Measurements from ENCODE around the gene ACE. TPM values are rescaled to one million over a fixed set of nuclear protein-coding genes. Genes with fewer than 3 reads are reported as not detected.

The ACE gene
- total and polyA plus RNA-seq, 4 donors: 0.72 to 30.5 (median 11.3) TPM

DNA sequence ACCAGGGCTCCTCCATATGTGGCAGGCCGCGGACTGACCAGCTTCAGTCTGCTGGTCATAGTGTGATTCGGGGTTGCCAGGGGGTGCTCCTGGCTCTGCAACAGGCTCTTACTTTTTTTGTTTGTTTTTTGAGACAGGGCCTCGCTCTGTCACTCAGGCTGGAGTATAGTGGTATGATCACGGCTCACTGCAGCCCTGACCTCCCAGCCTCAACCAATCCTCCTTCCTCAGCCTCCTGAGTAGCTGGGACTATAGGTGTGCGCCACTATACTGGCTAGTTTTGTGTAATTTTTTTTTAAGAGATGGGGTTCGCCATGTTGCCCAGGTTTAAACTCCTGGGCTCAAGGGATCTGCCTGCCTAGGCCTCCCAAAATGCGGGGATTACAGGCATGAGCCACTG, 34.5 kb downstream of the ACE start:
- ATAC-seq (ENCODE audit: low FRiP score) (no peak), DNase-seq (no peak)
- 88 to 90% methylated on average over 8 of the region's 8 CpGs for WGBS, 2 donors
- Histone ChIP-seq H3K36me3 (ENCODE audit: control insufficient read depth in 1 of 2, insufficient read depth in 2 of 2, low read length in 1 of 2) (no peaks in the 10 kb centered on the region), H3K9me3 (ENCODE audit: control insufficient read depth, low read length) (no peaks in the 10 kb centered on the region), H3K27me3 (ENCODE audit: control insufficient read depth in 1 of 2, insufficient read depth in 2 of 2, low read length in 1 of 2) (no peaks in the 10 kb centered on the region), H3K27ac (ENCODE audit: low read depth in 1 of 2, low read length in 2 of 2) (no peak overlapping the region), H3K4me3 (ENCODE audit: low read length in 2 of 2) (no peak overlapping the region), H3K4me1 (ENCODE audit: control insufficient read depth in 1 of 2, insufficient read depth in 2 of 2, low read length in 2 of 2) (no peaks in the 10 kb centered on the region)
- intact Hi-C loops (cut with DNase I): no loop called here

- no peak for DNase-seq
- intact Hi-C loops (cut with DNase I): no loop called here
- H3K27ac ChIP-seq (ENCODE audit: low read depth in 1 of 2, low read length in 2 of 2): no peak overlapping the region
- ATAC-seq (ENCODE audit: low FRiP score): no peak
- H3K36me3 ChIP-seq (ENCODE audit: control insufficient read depth in 1 of 2, insufficient read depth in 2 of 2, low read length in 1 of 2): no peaks in the 10 kb centered on the region
- WGBS, 2 donors: 86 to 89% methylated on average over 3 of the region's 3 CpGs
- H3K4me1 ChIP-seq (ENCODE audit: control insufficient read depth in 1 of 2, insufficient read depth in 2 of 2, low read length in 2 of 2): no peaks in the 10 kb centered on the region
- no peaks in the 10 kb centered on the region for H3K9me3 ChIP-seq (ENCODE audit: control insufficient read depth, low read length)
- no peak overlapping the region for H3K4me3 ChIP-seq (ENCODE audit: low read length in 2 of 2)
- H3K27me3 ChIP-seq (ENCODE audit: control insufficient read depth in 1 of 2, insufficient read depth in 2 of 2, low read length in 1 of 2): no peaks in the 10 kb centered on the region
Observed at GRCh38 chr17:63512388-63512787, 35.5 kb downstream of the ACE start.

DNA sequence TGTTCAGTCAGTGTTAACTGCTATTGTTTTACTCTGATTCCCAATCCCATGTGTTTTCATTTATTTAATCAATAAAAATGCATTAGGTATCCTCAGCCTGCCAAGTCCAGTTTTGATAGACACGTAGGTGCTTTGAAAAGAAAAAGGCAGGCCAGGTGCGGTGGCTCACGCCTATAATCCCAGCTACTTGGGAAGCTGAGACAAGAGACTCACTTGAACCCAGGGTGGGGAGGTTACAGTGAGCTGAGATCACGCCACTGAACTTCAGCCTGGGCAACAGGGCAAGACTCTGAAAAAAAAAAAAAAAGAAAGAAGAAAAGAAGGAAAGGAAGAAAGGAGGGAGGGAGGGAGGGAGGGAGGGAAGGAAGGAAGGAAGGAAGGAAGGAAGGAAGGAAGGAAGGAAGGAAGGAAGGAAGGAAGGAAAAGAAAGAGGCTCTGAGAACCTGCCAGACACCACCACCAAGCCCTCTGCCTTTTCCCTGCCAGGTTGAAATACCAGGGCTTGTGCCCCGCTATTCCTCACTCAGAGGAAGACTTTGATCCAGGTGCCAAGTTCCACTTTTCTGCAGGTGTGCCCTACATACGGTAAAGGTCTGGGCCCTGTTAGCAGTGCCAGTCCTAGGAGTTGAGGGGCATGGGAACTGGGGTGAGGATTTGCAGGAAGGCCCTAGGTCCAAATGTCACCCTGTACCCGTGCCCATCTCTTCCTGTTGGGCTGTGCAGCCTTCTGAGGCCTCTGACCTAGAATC, 36.2 kb downstream of the ACE start:
- 73 to 74% methylated on average over 7 of the region's 7 CpGs for WGBS, 2 donors
- H3K27me3 ChIP-seq (ENCODE audit: control insufficient read depth in 1 of 2, insufficient read depth in 2 of 2, low read length in 1 of 2): no peaks in the 10 kb centered on the region
- intact Hi-C loops (cut with DNase I): no loop called here
- no peak overlapping the region for H3K27ac ChIP-seq (ENCODE audit: low read depth in 1 of 2, low read length in 2 of 2)
- ATAC-seq (ENCODE audit: low FRiP score): no peak
- no peak overlapping the region for H3K4me3 ChIP-seq (ENCODE audit: low read length in 2 of 2)
- H3K4me1 ChIP-seq (ENCODE audit: control insufficient read depth in 1 of 2, insufficient read depth in 2 of 2, low read length in 2 of 2): no peaks in the 10 kb centered on the region
- no peaks in the 10 kb centered on the region for H3K36me3 ChIP-seq (ENCODE audit: control insufficient read depth in 1 of 2, insufficient read depth in 2 of 2, low read length in 1 of 2)
- H3K9me3 ChIP-seq (ENCODE audit: control insufficient read depth, low read length): no peaks in the 10 kb centered on the region
- no peak for DNase-seq

GRCh38 chr17:63514477-63514876, 37.6 kb downstream of the ACE start:
- H3K27ac ChIP-seq (ENCODE audit: low read depth in 1 of 2, low read length in 2 of 2): no peak overlapping the region
- no peak for ATAC-seq (ENCODE audit: low FRiP score)
- no peak overlapping the region for H3K4me3 ChIP-seq (ENCODE audit: low read length in 2 of 2)
- intact Hi-C loops (cut with DNase I): no loop called here
- H3K36me3 ChIP-seq (ENCODE audit: control insufficient read depth in 1 of 2, insufficient read depth in 2 of 2, low read length in 1 of 2): no peaks in the 10 kb centered on the region
- no peaks in the 10 kb centered on the region for H3K9me3 ChIP-seq (ENCODE audit: control insufficient read depth, low read length)
- DNase-seq: no peak
- no peaks in the 10 kb centered on the region for H3K4me1 ChIP-seq (ENCODE audit: control insufficient read depth in 1 of 2, insufficient read depth in 2 of 2, low read length in 2 of 2)
- 73 to 83% methylated on average over 3 of the region's 3 CpGs for WGBS, 2 donors
- H3K27me3 ChIP-seq (ENCODE audit: control insufficient read depth in 1 of 2, insufficient read depth in 2 of 2, low read length in 1 of 2): no peaks in the 10 kb centered on the region

GRCh38 chr17:63514974-63515373, 38.1 kb downstream of the ACE start:
- Histone ChIP-seq H3K4me1 (ENCODE audit: control insufficient read depth in 1 of 2, insufficient read depth in 2 of 2, low read length in 2 of 2) (no peaks in the 10 kb centered on the region), H3K36me3 (ENCODE audit: control insufficient read depth in 1 of 2, insufficient read depth in 2 of 2, low read length in 1 of 2) (no peaks in the 10 kb centered on the region), H3K27ac (ENCODE audit: low read depth in 1 of 2, low read length in 2 of 2) (no peak overlapping the region), H3K9me3 (ENCODE audit: control insufficient read depth, low read length) (no peaks in the 10 kb centered on the region), H3K4me3 (ENCODE audit: low read length in 2 of 2) (no peak overlapping the region), H3K27me3 (ENCODE audit: control insufficient read depth in 1 of 2, insufficient read depth in 2 of 2, low read length in 1 of 2) (no peaks in the 10 kb centered on the region)
- WGBS, 2 donors: 75 to 77% methylated on average over 2 of the region's 2 CpGs
- DNase-seq (no peak), ATAC-seq (ENCODE audit: low FRiP score) (no peak)
- intact Hi-C loops (cut with DNase I): no loop called here

GRCh38 chr17:63515426-63515825, 38.6 kb downstream of the ACE start:
- WGBS, 2 donors: 52 to 67% methylated on average over 1 of the region's 1 CpG
- no peaks in the 10 kb centered on the region for H3K27me3 ChIP-seq (ENCODE audit: control insufficient read depth in 1 of 2, insufficient read depth in 2 of 2, low read length in 1 of 2)
- H3K4me3 ChIP-seq (ENCODE audit: low read length in 2 of 2): no peak overlapping the region
- DNase-seq (no peak), ATAC-seq (ENCODE audit: low FRiP score) (no peak)
- H3K36me3 ChIP-seq (ENCODE audit: control insufficient read depth in 1 of 2, insufficient read depth in 2 of 2, low read length in 1 of 2): no peaks in the 10 kb centered on the region
- no peaks in the 10 kb centered on the region for H3K9me3 ChIP-seq (ENCODE audit: control insufficient read depth, low read length)
- intact Hi-C loops (cut with DNase I): no loop called here
- H3K27ac ChIP-seq (ENCODE audit: low read depth in 1 of 2, low read length in 2 of 2): no peak overlapping the region
- H3K4me1 ChIP-seq (ENCODE audit: control insufficient read depth in 1 of 2, insufficient read depth in 2 of 2, low read length in 2 of 2): no peaks in the 10 kb centered on the region

GRCh38 chr17:63516910-63517824, 40.3 kb downstream of the ACE start:
- Histone ChIP-seq H3K9me3 (ENCODE audit: control insufficient read depth, low read length) (no peaks in the 10 kb centered on the region), H3K4me3 (ENCODE audit: low read length in 2 of 2) (no peak overlapping the region), H3K27ac (ENCODE audit: low read depth in 1 of 2, low read length in 2 of 2) (no peak overlapping the region), H3K4me1 (ENCODE audit: control insufficient read depth in 1 of 2, insufficient read depth in 2 of 2, low read length in 2 of 2) (no peaks in the 10 kb centered on the region), H3K36me3 (ENCODE audit: control insufficient read depth in 1 of 2, insufficient read depth in 2 of 2, low read length in 1 of 2) (no peaks in the 10 kb centered on the region), H3K27me3 (ENCODE audit: control insufficient read depth in 1 of 2, insufficient read depth in 2 of 2, low read length in 1 of 2) (no peaks in the 10 kb centered on the region)
- intact Hi-C loops (cut with DNase I): no loop called here
- WGBS, 2 donors: 69 to 74% methylated on average over 6 of the region's 6 CpGs
- DNase-seq (no peak), ATAC-seq (ENCODE audit: low FRiP score) (no peak)

GRCh38 chr17:63517825-63518534, 41.1 kb downstream of the ACE start:
- H3K27ac ChIP-seq (ENCODE audit: low read depth in 1 of 2, low read length in 2 of 2): no peak overlapping the region
- ATAC-seq (ENCODE audit: low FRiP score) (no peak), DNase-seq (no peak)
- H3K27me3 ChIP-seq (ENCODE audit: control insufficient read depth in 1 of 2, insufficient read depth in 2 of 2, low read length in 1 of 2): no peaks in the 10 kb centered on the region
- WGBS, 2 donors: 73 to 78% methylated on average over 8 of the region's 8 CpGs
- no peaks in the 10 kb centered on the region for H3K9me3 ChIP-seq (ENCODE audit: control insufficient read depth, low read length)
- no peaks in the 10 kb centered on the region for H3K36me3 ChIP-seq (ENCODE audit: control insufficient read depth in 1 of 2, insufficient read depth in 2 of 2, low read length in 1 of 2)
- intact Hi-C loops (cut with DNase I): no loop called here
- no peak overlapping the region for H3K4me3 ChIP-seq (ENCODE audit: low read length in 2 of 2)
- H3K4me1 ChIP-seq (ENCODE audit: control insufficient read depth in 1 of 2, insufficient read depth in 2 of 2, low read length in 2 of 2): no peaks in the 10 kb centered on the region
